ENCODE results near the gene UFD1.
A peak's percentile ranks its signal among the peaks of the same experiment; 100 is the strongest.

The UFD1 gene

GRCh38 chr22:19478045-19478900 is 720 bp downstream of the UFD1 start:
- peak overlapping the region; percentile 99 for H3K4me3 ChIP-seq
- TF ChIP-seq CTCF (IDR thresholded peaks at IDR 0.05), result no peak
- no peak for DNase-seq (ENCODE audit: low spot score)
- peak overlapping the region; percentile 87 to 92 for H3K27ac ChIP-seq

GRCh38 chr22:19477321-19478044 is 1.5 kb downstream of the UFD1 start:
- Histone ChIP-seq H3K27ac (peak overlapping the region; percentile 87 to 92), H3K4me3 (peak overlapping the region; percentile 99)
- no peak for DNase-seq (ENCODE audit: low spot score)
- peak; percentile 9 for TF ChIP-seq CTCF (IDR thresholded peaks at IDR 0.05)

- Histone ChIP-seq H3K27ac (no peak overlapping the region), H3K4me3 (no peak overlapping the region)
- no peak for DNase-seq (ENCODE audit: low spot score)
- TF ChIP-seq CTCF (IDR thresholded peaks at IDR 0.05), result no peak
These were observed 3.0 kb downstream of the UFD1 start for GRCh38 chr22:19476023-19476422.

- no peak overlapping the region for H3K27ac ChIP-seq
- no peak for TF ChIP-seq CTCF (IDR thresholded peaks at IDR 0.05)
- no peak for DNase-seq (ENCODE audit: low spot score)
These were observed 5.4 kb downstream of the UFD1 start for GRCh38 chr22:19473578-19473977.

GRCh38 chr22:19472233-19472632 is 6.8 kb downstream of the UFD1 start:
- Histone ChIP-seq H3K27ac (no peak overlapping the region), H3K4me3 (no peak overlapping the region)
- DNase-seq (ENCODE audit: low spot score), result no peak
- no peak for TF ChIP-seq CTCF (IDR thresholded peaks at IDR 0.05)

More at GRCh38 chr22:19473578-19473977, 5.4 kb downstream of the UFD1 start:
- no peak overlapping the region for H3K4me3 ChIP-seq

- no peak for TF ChIP-seq CTCF (IDR thresholded peaks at IDR 0.05)
- Histone ChIP-seq H3K4me3 (no peak overlapping the region), H3K27ac (no peak overlapping the region)
- no peak for DNase-seq (ENCODE audit: low spot score)
These were observed 7.4 kb downstream of the UFD1 start for GRCh38 chr22:19471572-19471971.
